H1 (cell line): ENCODE results near the gene SPAG4.

Source experiments
- ASH2L ChIP-seq: fragments of 200-600, 300-600 bp; sonication (generic); IDR thresholded peaks from one replicate; pipeline ENCODE4 v1.7.1; 2017; ENCODE audit warnings: low read length
- BRCA1 ChIP-seq: IDR thresholded peaks from 2 replicates; pipeline ENCODE4 v1.6.1; 2012; ENCODE audit warnings: low read depth, low read length, improper control_type of control experiment
- CREB1 ChIP-seq: IDR thresholded peaks from 2 replicates; pipeline ENCODE4 v1.6.1; 2012; ENCODE audit warnings: inconsistent platforms
- CTCF ChIP-seq, 3 experiments: IDR thresholded peaks; 1 replicate in 2 of 3; 2 replicates in 1 of 3; pipeline versions ENCODE4 v1.5.1 to v1.6.1; 2011; ENCODE audit warnings: low read length in 3 of 3, mild to moderate bottlenecking in 3 of 3, inconsistent platforms in 2 of 3, low read depth in 1 of 3, moderate library complexity in 1 of 3; ENCODE audit not compliant: insufficient read depth in 1 of 3; ENCODE audit errors: control extremely low read depth in 1 of 3
- EP300 ChIP-seq, 2 experiments: IDR thresholded peaks; 1 replicate in 1 of 2; 2 replicates in 1 of 2; pipeline ENCODE4 v1.6.1; 2011 to 2012; ENCODE audit warnings: low read depth in 2 of 2, low read length in 2 of 2, mild to moderate bottlenecking in 2 of 2, borderline replicate concordance in 1 of 2, inconsistent platforms in 1 of 2, moderate library complexity in 1 of 2
- EZH2 ChIP-seq: fragments of 200-600 bp; sonication (generic); IDR thresholded peaks from 2 replicates; pipeline ENCODE4 v1.7.1; 2012; ENCODE audit warnings: low read depth, mild to moderate bottlenecking, moderate library complexity, low read length, inconsistent platforms; ENCODE audit not compliant: severe bottlenecking
- HDAC2 ChIP-seq, 2 experiments: fragments of 300-600 bp in 1 of 2; sonication (generic) in 1 of 2; IDR thresholded peaks; 2 replicates each; pipeline ENCODE4 v1.6.1; 2011 to 2012; ENCODE audit warnings: low read depth in 2 of 2, low read length in 2 of 2, mild to moderate bottlenecking in 2 of 2, moderate library complexity in 2 of 2, borderline replicate concordance in 1 of 2, inconsistent platforms in 1 of 2
- JUND ChIP-seq: IDR thresholded peaks from 2 replicates; pipeline ENCODE4 v1.6.1; 2011; ENCODE audit warnings: mild to moderate bottlenecking, improper control_type of control experiment, low read length
- KDM1A ChIP-seq: fragments of 200-600, 300-600 bp; sonication (generic); IDR thresholded peaks from 2 replicates; pipeline ENCODE4 v1.7.1; 2016; ENCODE audit warnings: mild to moderate bottlenecking, low read length, borderline replicate concordance
- NRF1 ChIP-seq: IDR thresholded peaks from 2 replicates; pipeline ENCODE4 v1.6.1; 2011; ENCODE audit warnings: mild to moderate bottlenecking, low read depth, low read length, improper control_type of control experiment
- POLR2A ChIP-seq, 2 experiments: IDR thresholded peaks; 1 replicate in 1 of 2; 2 replicates in 1 of 2; pipeline ENCODE4 v1.6.1; 2011; ENCODE audit warnings: low read depth in 2 of 2, low read length in 2 of 2, mild to moderate bottlenecking in 2 of 2; ENCODE audit errors: control extremely low read depth in 1 of 2
- POLR2AphosphoS5 ChIP-seq: IDR thresholded peaks from 2 replicates; pipeline ENCODE4 v1.6.1; 2011; ENCODE audit warnings: low read depth, low read length
- TF ChIP-seq, protein P1 (sequence below): IDR thresholded peaks from 2 replicates; pipeline ENCODE4 v1.6.1; 2011; ENCODE audit warnings: low read length, improper control_type of control experiment

DNA sequence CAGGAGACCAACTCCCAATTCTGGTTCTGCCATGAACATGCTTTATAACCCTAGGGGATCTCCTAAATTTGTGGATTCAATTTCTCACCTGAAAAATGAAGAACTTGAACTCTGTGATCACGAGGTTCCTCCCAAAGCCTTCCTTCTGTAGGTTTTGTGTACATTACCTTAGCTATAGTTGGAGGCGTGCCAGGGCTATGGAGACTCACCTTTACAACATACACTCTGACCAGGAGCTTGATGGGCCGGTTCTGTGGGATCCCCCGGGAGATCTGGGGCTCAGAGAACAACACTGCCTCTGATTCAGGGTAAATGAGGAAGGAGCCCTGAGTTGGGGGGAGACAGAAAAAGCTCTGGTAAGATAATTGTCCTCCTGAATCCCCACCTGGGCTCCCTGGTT lies 39.7 kb upstream of the SPAG4 start:
- TF ChIP-seq EZH2 = no peak
- no peak for TF ChIP-seq EP300 (IDR thresholded peaks at IDR 0.05; ENCODE audit: borderline replicate concordance in 1 of 2, low read depth in 2 of 2, low read length in 2 of 2)
- no peak for TF ChIP-seq POLR2A (IDR thresholded peaks at IDR 0.05; ENCODE audit: control extremely low read depth in 1 of 2, low read depth in 2 of 2, low read length in 2 of 2)
- TF ChIP-seq CREB1 = no peak
- TF ChIP-seq BRCA1 = no peak
- TF ChIP-seq ASH2L = no peak
- no peak for TF ChIP-seq NRF1
- TF ChIP-seq, protein P1, sequence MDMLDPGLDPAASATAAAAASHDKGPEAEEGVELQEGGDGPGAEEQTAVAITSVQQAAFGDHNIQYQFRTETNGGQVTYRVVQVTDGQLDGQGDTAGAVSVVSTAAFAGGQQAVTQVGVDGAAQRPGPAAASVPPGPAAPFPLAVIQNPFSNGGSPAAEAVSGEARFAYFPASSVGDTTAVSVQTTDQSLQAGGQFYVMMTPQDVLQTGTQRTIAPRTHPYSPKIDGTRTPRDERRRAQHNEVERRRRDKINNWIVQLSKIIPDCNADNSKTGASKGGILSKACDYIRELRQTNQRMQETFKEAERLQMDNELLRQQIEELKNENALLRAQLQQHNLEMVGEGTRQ = no peak
- TF ChIP-seq CTCF (IDR thresholded peaks at IDR 0.05; ENCODE audit: control extremely low read depth in 1 of 3, insufficient read depth in 1 of 3, low read depth in 1 of 3, low read length in 3 of 3) = no peak
- TF ChIP-seq HDAC2 (IDR thresholded peaks at IDR 0.05; ENCODE audit: borderline replicate concordance in 1 of 2, low read depth in 2 of 2, low read length in 2 of 2) = no peak
- TF ChIP-seq POLR2AphosphoS5 = no peak
- TF ChIP-seq KDM1A = no peak
- TF ChIP-seq JUND = no peak
